Glutamatergic neuron (in vitro differentiated cells): Measurements from ENCODE around the gene ZKSCAN5. TPM values are rescaled to one million over a fixed set of nuclear protein-coding genes. Genes with fewer than 3 reads are reported as not detected.
"Not testable (repeated sequence)": the region's sequence is repeated elsewhere in the genome, so short reads cannot be mapped to it uniquely, and the experiment has no call there.

Experiments
- DNase-seq: peaks from one replicate; pipeline ENCODE4 v3.0.0; 2022
- H3K27ac Mint-ChIP-seq: one replicate; pipeline ENCODE4 v1.8.0; 2020; ENCODE audit warnings: mild to moderate bottlenecking, mixed read lengths, inconsistent platforms; ENCODE audit not compliant: unreplicated experiment
- H3K27me3 Mint-ChIP-seq: one replicate; pipeline ENCODE4 v1.8.0; 2020; ENCODE audit warnings: mild to moderate bottlenecking, moderate library complexity, mixed read lengths, inconsistent platforms; ENCODE audit not compliant: unreplicated experiment
- H3K36me3 Mint-ChIP-seq: one replicate; pipeline ENCODE4 v1.8.0; 2020; ENCODE audit warnings: mild to moderate bottlenecking, mixed read lengths, inconsistent platforms; ENCODE audit not compliant: unreplicated experiment
- H3K4me1 Mint-ChIP-seq: one replicate; pipeline ENCODE4 v1.8.0; 2020; ENCODE audit warnings: mild to moderate bottlenecking, low read depth, mixed read lengths, inconsistent platforms; ENCODE audit not compliant: unreplicated experiment
- H3K4me3 Mint-ChIP-seq: one replicate; pipeline ENCODE4 v1.8.0; 2020; ENCODE audit warnings: mild to moderate bottlenecking, mixed read lengths, inconsistent platforms; ENCODE audit not compliant: unreplicated experiment
- H3K9me3 Mint-ChIP-seq: one replicate; pipeline ENCODE4 v1.8.0; 2020; ENCODE audit warnings: mild to moderate bottlenecking, moderate library complexity, mixed read lengths, inconsistent platforms; ENCODE audit not compliant: unreplicated experiment
- CTCF ChIP-seq: fragments of 200-600 bp; sonication (generic); IDR thresholded peaks from one replicate; pipeline ENCODE4 v1.5.0; 2021; ENCODE audit not compliant: partially characterized antibody, unreplicated experiment
- total RNA-seq: library from RNA; stranded (reverse); fragmentation: NEBNext Ultra II Directional; extraction: Animal tissue kit (Norgen Biotek cat#: 25700); gene quantifications from one replicate; pipeline ENCODE4 v1.2.1, GENCODE V29; 2021; ENCODE audit not compliant: unreplicated experiment

Gene ZKSCAN5
- total RNA-seq, 1 donor from 2014 or later, result 18.7 TPM

DNA sequence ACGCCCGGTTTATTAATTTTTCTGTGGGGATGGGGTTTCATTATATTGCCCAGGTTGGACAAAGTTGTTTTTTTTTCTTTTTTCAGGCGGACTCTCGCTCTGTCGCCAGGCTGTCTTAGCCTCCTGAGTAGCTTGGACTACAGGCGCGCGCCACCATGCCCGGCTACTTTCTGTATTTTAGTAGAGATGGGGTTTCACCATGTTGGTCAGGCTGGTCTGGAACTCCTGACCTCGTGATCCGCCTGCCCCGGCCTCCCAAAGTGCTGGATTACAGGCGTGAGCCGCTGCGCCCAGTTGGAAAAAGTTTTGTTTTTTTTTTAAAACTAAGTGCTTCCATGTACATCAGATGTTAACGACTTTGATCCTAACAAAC, 3.8 kb upstream of the ZKSCAN5 start:
- Mint-ChIP-seq H3K9me3 (peaks cover 4% of the 10 kb centered on the region), H3K36me3 (peaks cover 3% of the 10 kb centered on the region), H3K4me3 (peak overlapping the region; percentile 100), H3K4me1 (peaks cover 14% of the 10 kb centered on the region), H3K27ac (peak overlapping the region; percentile 90), H3K27me3 (peaks cover 8% of the 10 kb centered on the region)
- no peak for TF ChIP-seq CTCF
- no peak for DNase-seq

- H3K36me3 Mint-ChIP-seq, H3K27ac Mint-ChIP-seq, H3K9me3 Mint-ChIP-seq, DNase-seq, H3K27me3 Mint-ChIP-seq: not testable (repeated sequence)
- peaks cover 20% of the 10 kb centered on the region for H3K4me1 Mint-ChIP-seq
- peak overlapping the region; percentile 100 for H3K4me3 Mint-ChIP-seq
Observed at GRCh38 chr7:99501236-99501635, 3.2 kb upstream of the ZKSCAN5 start.

DNA sequence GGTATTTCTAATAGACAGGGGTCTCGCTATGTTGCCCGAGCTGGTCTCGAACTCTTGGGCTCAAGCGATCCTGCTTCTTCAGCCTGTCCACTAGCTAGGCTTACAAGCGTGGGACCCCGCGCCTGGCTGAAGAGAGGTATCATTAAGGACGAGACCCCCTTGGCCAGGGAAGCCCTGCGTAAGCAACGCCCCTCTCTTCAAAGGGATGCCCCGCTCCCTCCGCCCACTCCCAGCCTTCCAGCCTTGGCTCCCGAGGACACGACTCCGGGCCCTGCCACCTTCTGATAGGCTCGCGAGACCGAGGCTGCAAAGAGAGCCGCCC, 220 bp upstream of the ZKSCAN5 start:
- TF ChIP-seq CTCF, result no peak
- H3K36me3 Mint-ChIP-seq, result no peaks in the 10 kb centered on the region
- peaks cover 7% of the 10 kb centered on the region for H3K27me3 Mint-ChIP-seq
- H3K4me3 Mint-ChIP-seq, result peak overlapping the region; percentile 100
- H3K9me3 Mint-ChIP-seq, result peaks cover 4% of the 10 kb centered on the region
- peak overlapping the region; percentile 99 for H3K27ac Mint-ChIP-seq
- DNase-seq, result peak; percentile 99
- H3K4me1 Mint-ChIP-seq, result peaks cover 12% of the 10 kb centered on the region

GRCh38 chr7:99505324-99505662, 831 bp downstream of the ZKSCAN5 start:
- TF ChIP-seq CTCF, result no peak
- Mint-ChIP-seq H3K4me3 (peak overlapping the region; percentile 100), H3K27me3 (peaks cover 4% of the 10 kb centered on the region), H3K36me3 (no peaks in the 10 kb centered on the region), H3K4me1 (peaks cover 11% of the 10 kb centered on the region), H3K27ac (peak overlapping the region; percentile 99), H3K9me3 (peaks cover 4% of the 10 kb centered on the region)
- no peak for DNase-seq

DNA sequence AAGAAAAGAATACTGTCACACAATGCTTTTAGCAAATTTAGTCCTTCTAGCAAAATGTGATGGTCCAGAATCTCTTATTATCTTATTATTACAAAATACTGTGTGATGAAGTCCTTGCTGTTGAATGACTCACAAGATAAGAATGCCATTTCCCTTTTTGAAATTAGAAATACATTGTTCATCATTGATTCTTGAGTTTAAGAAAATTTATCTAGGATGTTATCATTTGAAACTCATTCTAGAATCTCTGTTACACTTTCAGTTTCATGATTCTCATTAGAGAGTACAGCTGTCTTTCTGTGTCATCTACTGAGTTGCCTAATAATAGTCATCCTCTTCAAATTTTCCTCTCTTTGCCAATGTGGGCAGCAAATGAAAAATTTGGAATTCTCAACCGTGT, 9.6 kb downstream of the ZKSCAN5 start:
- DNase-seq, result no peak
- H3K27ac Mint-ChIP-seq, result no peak overlapping the region
- TF ChIP-seq CTCF, result no peak
- H3K4me1 Mint-ChIP-seq, result no peaks in the 10 kb centered on the region
- peaks cover 2% of the 10 kb centered on the region for H3K9me3 Mint-ChIP-seq
- H3K27me3 Mint-ChIP-seq, result peaks cover 1% of the 10 kb centered on the region
- H3K4me3 Mint-ChIP-seq, result no peak overlapping the region
- H3K36me3 Mint-ChIP-seq, result no peaks in the 10 kb centered on the region

DNA sequence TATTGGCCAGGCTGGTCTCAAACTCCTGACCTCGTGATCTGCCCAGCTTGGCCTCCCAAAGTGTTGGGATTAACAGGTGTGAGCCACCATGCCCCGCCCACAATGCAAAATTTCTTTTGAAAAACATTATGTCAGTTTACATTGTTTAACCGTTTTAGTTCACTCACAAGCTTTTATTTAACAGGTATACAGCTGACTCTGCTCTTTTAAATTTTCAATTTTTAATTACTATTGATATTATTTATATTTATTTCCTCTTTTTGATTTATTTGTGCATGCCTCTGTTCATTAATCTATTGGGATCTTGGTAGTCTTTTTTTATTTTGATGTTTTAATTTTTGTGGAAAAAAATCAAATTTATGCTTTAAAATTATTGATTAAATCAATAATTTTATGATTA, 16.9 kb downstream of the ZKSCAN5 start:
- H3K27me3 Mint-ChIP-seq, result no peaks in the 10 kb centered on the region
- H3K4me1 Mint-ChIP-seq, result no peaks in the 10 kb centered on the region
- H3K36me3 Mint-ChIP-seq, result peaks cover 4% of the 10 kb centered on the region
- DNase-seq, result no peak
- no peak overlapping the region for H3K4me3 Mint-ChIP-seq
- peaks cover 2% of the 10 kb centered on the region for H3K9me3 Mint-ChIP-seq
- H3K27ac Mint-ChIP-seq, result no peak overlapping the region
- TF ChIP-seq CTCF, result no peak
